Loucy (cell line): ENCODE data around the gene PRKD2.
"Not testable (repeated sequence)": the region's sequence is repeated elsewhere in the genome, so short reads cannot be mapped to it uniquely, and the experiment has no call there.

Experiments used
- H2AFZ ChIP-seq: fragments of 200-600 bp; sonication (generic); 2 replicates; pipeline ENCODE4 v1.6.0; 2016; ENCODE audit warnings: antibody characterized with exemption, mild to moderate bottlenecking, low read length, moderate library complexity
- H3F3A ChIP-seq: fragments of 200-600 bp; 2 replicates; pipeline ENCODE4 v1.6.0; 2016; ENCODE audit warnings: antibody characterized with exemption, low read depth, mild to moderate bottlenecking
- H3K27me3 ChIP-seq: fragments of 200-600 bp; sonication (generic); 2 replicates; pipeline ENCODE4 v1.6.1; 2014; ENCODE audit warnings: low read length, mild to moderate bottlenecking; ENCODE audit not compliant: insufficient read depth, poor library complexity, severe bottlenecking
- H3K36me3 ChIP-seq: fragments of 200-600 bp; sonication (generic); 2 replicates; pipeline ENCODE4 v1.6.1; 2016; ENCODE audit warnings: low read length; ENCODE audit not compliant: insufficient read depth
- H3K4me1 ChIP-seq: fragments of 200-600 bp; sonication (generic); 2 replicates; pipeline ENCODE4 v1.5.1; 2014; ENCODE audit warnings: low read length, mild to moderate bottlenecking; ENCODE audit not compliant: insufficient read depth, poor library complexity, severe bottlenecking
- H3K4me2 ChIP-seq: fragments of 200-600 bp; sonication (generic); 2 replicates; pipeline ENCODE4 v1.6.0; 2014; ENCODE audit warnings: antibody characterized with exemption, low read length, low read depth, mild to moderate bottlenecking; ENCODE audit not compliant: poor library complexity, severe bottlenecking
- H3K4me3 ChIP-seq: fragments of 200-600 bp; sonication (generic); 2 replicates; pipeline ENCODE4 v1.5.1; 2014; ENCODE audit warnings: low read length, mild to moderate bottlenecking, mixed read lengths; ENCODE audit not compliant: poor library complexity, severe bottlenecking
- H3K79me2 ChIP-seq: fragments of 200-600 bp; sonication (generic); 2 replicates; pipeline ENCODE4 v1.6.1; 2014; ENCODE audit warnings: low read length; ENCODE audit not compliant: insufficient read depth
- H3K9ac ChIP-seq: fragments of 200-600 bp; sonication (generic); 2 replicates; pipeline ENCODE4 v1.6.0; 2014; ENCODE audit warnings: mild to moderate bottlenecking, low read depth, low read length, moderate library complexity; ENCODE audit not compliant: poor library complexity, severe bottlenecking
- H3K9me2 ChIP-seq: fragments of 200-600 bp; sonication (generic); replicated peaks from 2 replicates; pipeline ENCODE4 v1.6.1; 2016; ENCODE audit warnings: low read depth, low read length, mixed read lengths
- H3K9me3 ChIP-seq: fragments of 200-600 bp; sonication (generic); 2 replicates; pipeline ENCODE4 v1.6.1; 2014; ENCODE audit warnings: mild to moderate bottlenecking, antibody characterized with exemption, low read length, low read depth; ENCODE audit not compliant: insufficient read depth
- H4K20me1 ChIP-seq: fragments of 200-600 bp; sonication (generic); 2 replicates; pipeline ENCODE4 v1.6.0; 2014; ENCODE audit warnings: antibody characterized with exemption, low read length, mild to moderate bottlenecking; ENCODE audit not compliant: insufficient read depth, poor library complexity, severe bottlenecking
- EZH2phosphoT487 ChIP-seq: fragments of 200-600 bp; IDR thresholded peaks from 2 replicates; pipeline ENCODE4 v1.6.1; 2018; ENCODE audit warnings: antibody characterized with exemption, mild to moderate bottlenecking, moderate library complexity, borderline replicate concordance
- TF ChIP-seq, protein P1 (sequence below): fragments of 200-600 bp; sonication (generic); conservative IDR thresholded peaks from 2 replicates; pipeline ENCODE4 v1.5.1; 2014; ENCODE audit warnings: mild to moderate bottlenecking, antibody characterized with exemption, low read length

The PRKD2 gene

DNA sequence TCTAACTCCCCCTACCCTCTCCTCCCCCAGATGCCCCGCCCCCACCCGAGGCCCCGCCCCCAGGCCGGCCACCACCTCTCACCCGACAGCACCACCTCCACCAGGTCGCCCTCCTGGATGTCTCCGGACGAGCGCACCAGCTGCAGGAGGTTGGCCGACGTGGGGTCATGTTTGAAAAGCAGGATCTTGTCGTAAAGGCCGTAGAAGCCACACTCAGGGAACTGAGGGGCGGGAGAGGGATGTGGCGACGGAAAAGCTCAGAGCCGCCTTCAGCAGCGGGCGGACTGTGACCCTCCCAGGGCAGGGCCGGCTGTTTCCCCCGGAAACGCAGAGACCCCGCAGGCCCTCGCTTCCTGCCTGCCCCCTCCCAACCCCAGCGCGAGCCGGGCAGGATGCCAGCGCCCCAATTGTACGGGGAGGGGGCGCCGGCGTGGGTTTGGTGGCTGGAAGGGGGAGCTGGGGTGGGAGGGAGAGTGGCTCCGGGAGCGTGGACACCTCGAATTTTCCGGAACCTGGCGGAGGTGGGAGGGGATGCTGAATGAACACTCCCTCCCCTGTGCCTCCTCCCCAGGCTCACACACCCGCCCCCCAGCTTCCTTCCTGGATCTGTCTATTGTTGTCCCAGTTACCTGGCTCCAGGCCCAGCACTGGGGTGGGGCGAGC lies 3.0 kb downstream of the PRKD2 start:
- H3K4me2 ChIP-seq, result peak overlapping the region; percentile 98
- H3K9me3 ChIP-seq, result no peaks in the 10 kb centered on the region
- H3K4me1 ChIP-seq, result peaks cover 30% of the 10 kb centered on the region
- peaks cover 21% of the 10 kb centered on the region; the same call in 1 of the 2 replicates for H3K36me3 ChIP-seq
- H2AFZ ChIP-seq, result no peak overlapping the region; the same call in 1 of the 2 replicates
- H3K9ac ChIP-seq, result peak overlapping the region; percentile 100
- peaks cover 15% of the 10 kb centered on the region for H3F3A ChIP-seq
- H3K9me2 ChIP-seq, result no peaks in the 10 kb centered on the region
- peaks cover 38% of the 10 kb centered on the region for H4K20me1 ChIP-seq
- peak overlapping the region; percentile 85 for H3K4me3 ChIP-seq
- H3K79me2 ChIP-seq, result peaks cover 67% of the 10 kb centered on the region
- H3K27me3 ChIP-seq, result peaks cover 8% of the 10 kb centered on the region
- TF ChIP-seq, protein P1, sequence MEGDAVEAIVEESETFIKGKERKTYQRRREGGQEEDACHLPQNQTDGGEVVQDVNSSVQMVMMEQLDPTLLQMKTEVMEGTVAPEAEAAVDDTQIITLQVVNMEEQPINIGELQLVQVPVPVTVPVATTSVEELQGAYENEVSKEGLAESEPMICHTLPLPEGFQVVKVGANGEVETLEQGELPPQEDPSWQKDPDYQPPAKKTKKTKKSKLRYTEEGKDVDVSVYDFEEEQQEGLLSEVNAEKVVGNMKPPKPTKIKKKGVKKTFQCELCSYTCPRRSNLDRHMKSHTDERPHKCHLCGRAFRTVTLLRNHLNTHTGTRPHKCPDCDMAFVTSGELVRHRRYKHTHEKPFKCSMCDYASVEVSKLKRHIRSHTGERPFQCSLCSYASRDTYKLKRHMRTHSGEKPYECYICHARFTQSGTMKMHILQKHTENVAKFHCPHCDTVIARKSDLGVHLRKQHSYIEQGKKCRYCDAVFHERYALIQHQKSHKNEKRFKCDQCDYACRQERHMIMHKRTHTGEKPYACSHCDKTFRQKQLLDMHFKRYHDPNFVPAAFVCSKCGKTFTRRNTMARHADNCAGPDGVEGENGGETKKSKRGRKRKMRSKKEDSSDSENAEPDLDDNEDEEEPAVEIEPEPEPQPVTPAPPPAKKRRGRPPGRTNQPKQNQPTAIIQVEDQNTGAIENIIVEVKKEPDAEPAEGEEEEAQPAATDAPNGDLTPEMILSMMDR, result no peak
- no peak for TF ChIP-seq EZH2phosphoT487

DNA sequence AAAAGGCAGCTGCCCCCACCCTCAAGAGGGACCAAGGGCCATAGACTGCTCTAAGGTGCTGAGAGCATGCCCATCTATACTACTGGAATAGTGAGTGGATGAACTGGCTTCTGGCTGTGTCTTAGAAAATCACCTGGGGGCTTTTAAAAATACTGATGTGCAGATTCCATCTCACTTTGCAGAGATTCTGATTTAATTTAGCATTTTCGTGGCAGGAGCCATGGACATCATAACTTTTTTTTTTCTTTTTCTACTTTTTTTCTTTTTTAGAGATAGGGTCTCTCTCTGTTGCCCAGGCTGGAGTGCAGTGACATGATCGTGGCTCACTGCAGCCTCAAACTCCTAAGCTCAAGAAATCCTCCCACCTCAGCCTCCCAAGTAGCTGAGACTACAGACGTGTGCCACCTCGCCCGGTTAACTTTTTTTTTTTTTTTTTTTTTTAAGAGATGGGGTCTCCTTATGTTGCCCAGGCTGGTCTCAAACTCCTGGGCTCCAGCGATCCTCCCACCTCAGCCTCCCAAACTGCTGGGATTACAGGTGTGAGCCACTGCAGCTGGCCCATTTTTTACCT lies 4.1 kb downstream of the PRKD2 start:
- H3K79me2 ChIP-seq, result peaks cover 67% of the 10 kb centered on the region
- peaks cover 21% of the 10 kb centered on the region; the same call in 1 of the 2 replicates for H3K36me3 ChIP-seq
- H3F3A ChIP-seq, H3K27me3 ChIP-seq, H3K9me2 ChIP-seq, H3K9me3 ChIP-seq, H2AFZ ChIP-seq: not testable (repeated sequence)
- peak overlapping the region; percentile 98 for H3K4me2 ChIP-seq
- peaks cover 38% of the 10 kb centered on the region for H4K20me1 ChIP-seq
- H3K9ac ChIP-seq, result peak overlapping the region; percentile 100
- H3K4me1 ChIP-seq, result peaks cover 22% of the 10 kb centered on the region
- peak overlapping the region; percentile 85 for H3K4me3 ChIP-seq

DNA sequence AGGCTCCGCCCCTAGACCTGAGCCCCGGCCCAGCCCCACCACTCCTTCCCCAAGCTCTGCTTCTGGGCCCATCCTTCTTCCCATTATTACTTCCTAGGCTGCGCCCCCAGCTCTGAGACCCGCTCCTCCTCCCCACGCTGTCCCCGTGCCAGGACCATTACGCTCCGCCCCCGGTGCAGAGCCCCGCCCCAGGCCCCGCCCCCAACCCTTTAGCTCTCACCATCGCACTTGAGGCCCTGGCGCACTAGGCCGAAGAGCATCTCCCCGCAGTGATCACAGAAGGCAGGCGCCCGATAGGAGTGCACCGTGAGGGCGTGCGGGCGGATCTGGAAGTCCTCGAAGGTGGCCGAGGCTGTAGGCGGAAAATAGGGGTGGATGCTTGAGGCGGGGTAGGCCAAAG lies 6.2 kb downstream of the PRKD2 start:
- Histone ChIP-seq H3K27me3 (no peaks in the 10 kb centered on the region), H3K79me2 (peaks cover 45% of the 10 kb centered on the region), H3K9ac (no peak overlapping the region), H4K20me1 (peaks cover 30% of the 10 kb centered on the region), H3K4me1 (peaks cover 18% of the 10 kb centered on the region), H3F3A (peaks cover 4% of the 10 kb centered on the region; the same call in 1 of the 2 replicates), H3K36me3 (peaks cover 29% of the 10 kb centered on the region; the same call in 1 of the 2 replicates), H3K4me2 (no peak overlapping the region), H3K9me3 (no peaks in the 10 kb centered on the region), H3K9me2 (no peaks in the 10 kb centered on the region), H3K4me3 (no peak overlapping the region), H2AFZ (no peak overlapping the region)
- TF ChIP-seq, protein P1, result no peak
